HL-60 (cell line): Measurements from ENCODE around the gene NEBL.

Experiments
- DNase-seq, 2 experiments: peaks; one replicate each; pipeline ENCODE4 v3.0.0-alpha.2; 2010 to 2020; ENCODE audit warnings: low read depth in 1 of 2, low spot score in 1 of 2
- H3K27ac ChIP-seq: fragments of 250-450 bp; sonication (Bioruptor Pico); replicated peaks from 2 replicates; pipeline ENCODE4 v1.5.1; 2020; ENCODE audit warnings: mild to moderate bottlenecking, moderate library complexity
- H3K27me3 ChIP-seq: fragments of 250-450 bp; sonication (Bioruptor Pico); 2 replicates; pipeline ENCODE4 v1.5.1; 2021; ENCODE audit warnings: mild to moderate bottlenecking, moderate library complexity; ENCODE audit not compliant: insufficient read depth, poor library complexity, severe bottlenecking
- H3K4me3 ChIP-seq: replicated peaks from 2 replicates; pipeline ENCODE4 v1.5.1; 2011; ENCODE audit warnings: mild to moderate bottlenecking, control low read depth, low read length; ENCODE audit not compliant: insufficient read depth
- GABPA ChIP-seq: IDR thresholded peaks from 2 replicates; pipeline ENCODE4 v1.6.1; 2012; ENCODE audit warnings: low read depth
- POLR2AphosphoS5 ChIP-seq: IDR thresholded peaks from 2 replicates; pipeline ENCODE4 v1.6.1; 2012; ENCODE audit warnings: low read depth
- REST ChIP-seq: IDR thresholded peaks from 2 replicates; pipeline ENCODE4 v1.6.1; 2012; ENCODE audit warnings: low read depth; ENCODE audit not compliant: insufficient replicate concordance
- SPI1 ChIP-seq: IDR thresholded peaks from 2 replicates; pipeline ENCODE4 v1.6.1; 2012; ENCODE audit warnings: low read depth, mild to moderate bottlenecking, borderline replicate concordance
- TF ChIP-seq, protein P1 (sequence below): IDR thresholded peaks from one replicate; pipeline ENCODE4 v1.5.1; 2011; ENCODE audit warnings: low read length, control low read depth, inconsistent platforms; ENCODE audit not compliant: insufficient read depth

NEBL gene

GRCh38 chr10:20760460-20760859 is 136.7 kb downstream of the NEBL start:
- Histone ChIP-seq H3K4me3 (no peak overlapping the region), H3K27ac (no peak overlapping the region)
- TF ChIP-seq GABPA = no peak
- TF ChIP-seq, protein P1, sequence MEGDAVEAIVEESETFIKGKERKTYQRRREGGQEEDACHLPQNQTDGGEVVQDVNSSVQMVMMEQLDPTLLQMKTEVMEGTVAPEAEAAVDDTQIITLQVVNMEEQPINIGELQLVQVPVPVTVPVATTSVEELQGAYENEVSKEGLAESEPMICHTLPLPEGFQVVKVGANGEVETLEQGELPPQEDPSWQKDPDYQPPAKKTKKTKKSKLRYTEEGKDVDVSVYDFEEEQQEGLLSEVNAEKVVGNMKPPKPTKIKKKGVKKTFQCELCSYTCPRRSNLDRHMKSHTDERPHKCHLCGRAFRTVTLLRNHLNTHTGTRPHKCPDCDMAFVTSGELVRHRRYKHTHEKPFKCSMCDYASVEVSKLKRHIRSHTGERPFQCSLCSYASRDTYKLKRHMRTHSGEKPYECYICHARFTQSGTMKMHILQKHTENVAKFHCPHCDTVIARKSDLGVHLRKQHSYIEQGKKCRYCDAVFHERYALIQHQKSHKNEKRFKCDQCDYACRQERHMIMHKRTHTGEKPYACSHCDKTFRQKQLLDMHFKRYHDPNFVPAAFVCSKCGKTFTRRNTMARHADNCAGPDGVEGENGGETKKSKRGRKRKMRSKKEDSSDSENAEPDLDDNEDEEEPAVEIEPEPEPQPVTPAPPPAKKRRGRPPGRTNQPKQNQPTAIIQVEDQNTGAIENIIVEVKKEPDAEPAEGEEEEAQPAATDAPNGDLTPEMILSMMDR = no peak
- no peak for TF ChIP-seq REST
- no peak for TF ChIP-seq SPI1
- no peak for TF ChIP-seq POLR2AphosphoS5

GRCh38 chr10:20748551-20748950 is 148.6 kb downstream of the NEBL start:
- H3K27ac ChIP-seq = no peak overlapping the region
- TF ChIP-seq POLR2AphosphoS5 (no peak), REST (no peak), GABPA (no peak), SPI1 (no peak)
- TF ChIP-seq, protein P1 = no peak
- H3K27me3 ChIP-seq = no peaks in the 10 kb centered on the region
- DNase-seq = no peak
- no peak overlapping the region for H3K4me3 ChIP-seq

More at GRCh38 chr10:20760460-20760859, 136.7 kb downstream of the NEBL start:
- DNase-seq = no peak
- H3K27me3 ChIP-seq = no peaks in the 10 kb centered on the region

DNA sequence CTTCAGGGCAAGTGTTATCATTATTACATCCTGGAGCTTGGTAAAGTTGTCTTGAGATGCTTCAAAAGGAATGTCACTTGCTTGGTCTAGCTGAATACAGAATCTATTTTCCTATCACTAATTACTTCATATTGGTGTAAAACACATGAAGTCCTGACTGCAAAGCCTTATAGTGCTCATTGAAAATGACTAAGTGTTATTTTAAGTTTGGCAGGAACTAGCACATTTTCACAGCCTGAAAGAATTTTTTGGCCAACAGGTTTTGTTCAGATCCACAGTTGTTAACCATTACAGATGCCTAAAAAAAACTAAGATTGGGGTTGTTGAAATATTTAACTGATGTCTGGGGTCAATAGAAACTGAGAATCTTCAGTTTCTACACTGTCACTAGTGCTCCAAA is 149.3 kb downstream of the NEBL start:
- no peak for TF ChIP-seq GABPA
- TF ChIP-seq SPI1 = no peak
- TF ChIP-seq REST = no peak
- TF ChIP-seq POLR2AphosphoS5 = no peak
- TF ChIP-seq, protein P1 = no peak
- Histone ChIP-seq H3K27ac (no peak overlapping the region), H3K27me3 (no peaks in the 10 kb centered on the region), H3K4me3 (no peak overlapping the region)
- DNase-seq = no peak
